Osteoblast (primary cell): ENCODE results near the gene GFOD1. TPM values are rescaled to one million over a fixed set of nuclear protein-coding genes. Genes with fewer than 3 reads are reported as not detected.
A peak's percentile ranks its signal among the peaks of the same experiment; 100 is the strongest.

Source experiments
- DNase-seq: peaks from one replicate; pipeline ENCODE4 v3.0.0; 2011; ENCODE audit warnings: low spot score, mixed read lengths; ENCODE audit not compliant: insufficient read length; ENCODE audit errors: missing footprints
- H2AFZ ChIP-seq: 2 replicates; pipeline ENCODE4 v1.6.0; 2011; ENCODE audit warnings: mild to moderate bottlenecking, low read length
- H3K27ac ChIP-seq: 2 replicates; pipeline ENCODE4 v1.5.1; 2011; ENCODE audit warnings: mild to moderate bottlenecking, low read depth, low read length, moderate library complexity
- H3K27me3 ChIP-seq: 2 replicates; pipeline ENCODE4 v1.6.0; 2012; ENCODE audit warnings: mild to moderate bottlenecking, control low read depth, inconsistent platforms, low read length, moderate library complexity; ENCODE audit not compliant: insufficient read depth
- H3K36me3 ChIP-seq: 2 replicates; pipeline ENCODE4 v1.5.1; 2011; ENCODE audit warnings: mild to moderate bottlenecking, low read length, control low read depth, moderate library complexity; ENCODE audit not compliant: insufficient read depth
- H3K4me1 ChIP-seq: 2 replicates; pipeline ENCODE4 v1.5.1; 2011; ENCODE audit warnings: mild to moderate bottlenecking, low read length, control low read depth, moderate library complexity; ENCODE audit not compliant: insufficient read depth
- H3K4me2 ChIP-seq: 2 replicates; pipeline ENCODE4 v1.6.0; 2011; ENCODE audit warnings: mild to moderate bottlenecking, low read length; ENCODE audit not compliant: insufficient read depth
- H3K4me3 ChIP-seq: fragments of 200-600 bp; sonication (generic); 3 replicates; pipeline ENCODE4 v1.5.1; 2012; ENCODE audit warnings: mild to moderate bottlenecking, low read length, inconsistent platforms; ENCODE audit not compliant: insufficient read depth
- H3K79me2 ChIP-seq: 2 replicates; pipeline ENCODE4 v1.6.0; 2012; ENCODE audit warnings: mild to moderate bottlenecking, low read length, control low read depth, inconsistent platforms; ENCODE audit not compliant: insufficient read depth
- H3K9me3 ChIP-seq: 2 replicates; pipeline ENCODE4 v1.5.1; 2011; ENCODE audit warnings: low read depth, low read length, control low read depth
- H4K20me1 ChIP-seq: 2 replicates; pipeline ENCODE4 v1.6.0; 2012; ENCODE audit warnings: mild to moderate bottlenecking, low read length, control low read depth; ENCODE audit not compliant: insufficient read depth
- CTCF ChIP-seq: IDR thresholded peaks from 2 replicates; pipeline ENCODE4 v1.5.1; 2011; ENCODE audit warnings: mild to moderate bottlenecking, low read depth, low read length, moderate library complexity; ENCODE audit errors: extremely low read depth
- total RNA-seq: library from RNA; depleted of rRNA; stranded (reverse); fragments of >200 nt; gene quantifications from 2 replicates; pipeline ENCODE4 v1.2.3, GENCODE V29; 2012

Gene GFOD1
- total RNA-seq, 1 donor: 3.6 TPM

- Histone ChIP-seq H3K4me2 (no peak overlapping the region), H3K4me1 (peaks cover 8% of the 10 kb centered on the region), H3K4me3 (no peak overlapping the region), H4K20me1 (no peaks in the 10 kb centered on the region), H2AFZ (no peak overlapping the region), H3K9me3 (no peaks in the 10 kb centered on the region), H3K36me3 (no peaks in the 10 kb centered on the region), H3K27ac (no peak overlapping the region), H3K79me2 (no peaks in the 10 kb centered on the region), H3K27me3 (no peaks in the 10 kb centered on the region)
- TF ChIP-seq CTCF: no peak
- DNase-seq: no peak
Observed at GRCh38 chr6:13417431-13417830, 70.0 kb downstream of the GFOD1 start.

- no peaks in the 10 kb centered on the region for H3K36me3 ChIP-seq
- no peaks in the 10 kb centered on the region for H3K9me3 ChIP-seq
- no peaks in the 10 kb centered on the region for H3K27me3 ChIP-seq
- TF ChIP-seq CTCF: no peak
- no peak overlapping the region for H3K4me3 ChIP-seq
- no peaks in the 10 kb centered on the region for H4K20me1 ChIP-seq
- DNase-seq: no peak
- no peak overlapping the region for H2AFZ ChIP-seq
- peaks cover 6% of the 10 kb centered on the region for H3K4me1 ChIP-seq
- no peak overlapping the region for H3K4me2 ChIP-seq
- no peaks in the 10 kb centered on the region for H3K79me2 ChIP-seq
- H3K27ac ChIP-seq: no peak overlapping the region
Observed at GRCh38 chr6:13415283-13415682, 72.1 kb downstream of the GFOD1 start.

- no peaks in the 10 kb centered on the region for H3K36me3 ChIP-seq
- H3K4me2 ChIP-seq: no peak overlapping the region
- no peak overlapping the region for H3K27ac ChIP-seq
- H3K9me3 ChIP-seq: no peaks in the 10 kb centered on the region
- H3K4me3 ChIP-seq: no peak overlapping the region
- no peaks in the 10 kb centered on the region for H3K79me2 ChIP-seq
- no peaks in the 10 kb centered on the region for H3K27me3 ChIP-seq
- peaks cover 6% of the 10 kb centered on the region for H3K4me1 ChIP-seq
- no peak for DNase-seq
- H4K20me1 ChIP-seq: no peaks in the 10 kb centered on the region
- TF ChIP-seq CTCF: no peak
- no peak overlapping the region for H2AFZ ChIP-seq
Observed at GRCh38 chr6:13413900-13414555, 73.4 kb downstream of the GFOD1 start.

- Histone ChIP-seq H4K20me1 (no peaks in the 10 kb centered on the region), H3K9me3 (no peaks in the 10 kb centered on the region), H3K4me2 (no peak overlapping the region), H2AFZ (no peak overlapping the region), H3K4me1 (peaks cover 6% of the 10 kb centered on the region), H3K36me3 (no peaks in the 10 kb centered on the region), H3K27ac (no peak overlapping the region), H3K27me3 (no peaks in the 10 kb centered on the region), H3K79me2 (no peaks in the 10 kb centered on the region), H3K4me3 (no peak overlapping the region)
- no peak for TF ChIP-seq CTCF
- peak; percentile 75 for DNase-seq
Observed at GRCh38 chr6:13413466-13413862, 73.9 kb downstream of the GFOD1 start.
